ENCODE results near the gene RER1.

RER1 gene

GRCh38 chr1:2391041-2391930 is at the start of gene RER1, which contains the start of gene MORN1:
Gene RER1, plus strand, starts transcription at chr1:2391841. Its CDS starts 3,950 bp downstream, at chr1:2395791.
Gene MORN1, minus strand, starts transcription at chr1:2391554. Its CDS starts 21 bp downstream, at chr1:2391533.
- H3K36me3 Mint-ChIP-seq (ENCODE audit: insufficient read depth), result peaks cover 25% of the 10 kb centered on the region
- ATAC-seq (replicated peaks; ENCODE audit: extremely low read depth, poor library complexity, severe bottlenecking) (peak; percentile 98), DNase-seq (ENCODE audit: low spot score in 2 of 2) (peak; percentile 95 to 98)
- peaks cover 31% of the 10 kb centered on the region for H3K4me1 Mint-ChIP-seq
- H3K27ac Mint-ChIP-seq (ENCODE audit: low read depth), result peak within 1 kb of the TSS; percentile 92
- no peaks in the 10 kb centered on the region for H3K9me3 Mint-ChIP-seq
- H3K4me3 Mint-ChIP-seq, result peak within 1 kb of the TSS; percentile 85
- no peaks in the 10 kb centered on the region for H3K27me3 Mint-ChIP-seq

GRCh38 chr1:2342384-2343022 is 49.1 kb upstream of the RER1 start:
- no peak overlapping the region for H3K27ac Mint-ChIP-seq (ENCODE audit: low read depth)
- no peak overlapping the region for H3K4me3 Mint-ChIP-seq
- no peaks in the 10 kb centered on the region for H3K4me1 Mint-ChIP-seq
- no peaks in the 10 kb centered on the region for H3K9me3 Mint-ChIP-seq
- no peak for ATAC-seq (replicated peaks; ENCODE audit: extremely low read depth, poor library complexity, severe bottlenecking)
- no peak for DNase-seq (ENCODE audit: low spot score in 2 of 2)
- no peaks in the 10 kb centered on the region for H3K27me3 Mint-ChIP-seq
- H3K36me3 Mint-ChIP-seq (ENCODE audit: insufficient read depth), result no peaks in the 10 kb centered on the region

GRCh38 chr1:2343023-2343935 is 48.4 kb upstream of the RER1 start:
- DNase-seq (ENCODE audit: low spot score in 2 of 2) (no peak), ATAC-seq (replicated peaks; ENCODE audit: extremely low read depth, poor library complexity, severe bottlenecking) (no peak)
- Mint-ChIP-seq H3K9me3 (no peaks in the 10 kb centered on the region), H3K4me1 (no peaks in the 10 kb centered on the region), H3K4me3 (no peak overlapping the region), H3K27me3 (no peaks in the 10 kb centered on the region), H3K27ac (ENCODE audit: low read depth) (no peak overlapping the region), H3K36me3 (ENCODE audit: insufficient read depth) (no peaks in the 10 kb centered on the region)

- Mint-ChIP-seq H3K36me3 (ENCODE audit: insufficient read depth) (no peaks in the 10 kb centered on the region), H3K27me3 (no peaks in the 10 kb centered on the region), H3K27ac (ENCODE audit: low read depth) (no peak overlapping the region), H3K4me1 (no peaks in the 10 kb centered on the region), H3K4me3 (no peak overlapping the region), H3K9me3 (no peaks in the 10 kb centered on the region)
- DNase-seq (ENCODE audit: low spot score in 2 of 2) (no peak), ATAC-seq (replicated peaks; ENCODE audit: extremely low read depth, poor library complexity, severe bottlenecking) (no peak)
These were observed 47.4 kb upstream of the RER1 start for GRCh38 chr1:2344121-2344681.

- Mint-ChIP-seq H3K27me3 (no peaks in the 10 kb centered on the region), H3K4me1 (no peaks in the 10 kb centered on the region), H3K36me3 (ENCODE audit: insufficient read depth) (no peaks in the 10 kb centered on the region), H3K4me3 (no peak overlapping the region), H3K9me3 (no peaks in the 10 kb centered on the region), H3K27ac (ENCODE audit: low read depth) (no peak overlapping the region)
- DNase-seq (ENCODE audit: low spot score in 2 of 2) (no peak), ATAC-seq (replicated peaks; ENCODE audit: extremely low read depth, poor library complexity, severe bottlenecking) (no peak)
These were observed 46.8 kb upstream of the RER1 start for GRCh38 chr1:2344744-2345296.

GRCh38 chr1:2345297-2346075 is 46.2 kb upstream of the RER1 start:
- H3K36me3 Mint-ChIP-seq (ENCODE audit: insufficient read depth), result no peaks in the 10 kb centered on the region
- H3K27me3 Mint-ChIP-seq, result no peaks in the 10 kb centered on the region
- no peaks in the 10 kb centered on the region for H3K4me1 Mint-ChIP-seq
- H3K27ac Mint-ChIP-seq (ENCODE audit: low read depth), result no peak overlapping the region
- DNase-seq (ENCODE audit: low spot score in 2 of 2) (no peak), ATAC-seq (replicated peaks; ENCODE audit: extremely low read depth, poor library complexity, severe bottlenecking) (no peak)
- no peak overlapping the region for H3K4me3 Mint-ChIP-seq
- no peaks in the 10 kb centered on the region for H3K9me3 Mint-ChIP-seq

- Mint-ChIP-seq H3K27ac (ENCODE audit: low read depth) (no peak overlapping the region), H3K27me3 (no peaks in the 10 kb centered on the region), H3K4me3 (no peak overlapping the region), H3K4me1 (no peaks in the 10 kb centered on the region), H3K36me3 (ENCODE audit: insufficient read depth) (no peaks in the 10 kb centered on the region), H3K9me3 (no peaks in the 10 kb centered on the region)
- DNase-seq (ENCODE audit: low spot score in 2 of 2) (no peak), ATAC-seq (replicated peaks; ENCODE audit: extremely low read depth, poor library complexity, severe bottlenecking) (no peak)
These were observed 44.8 kb upstream of the RER1 start for GRCh38 chr1:2346691-2347408.

GRCh38 chr1:2347409-2347785 is 44.2 kb upstream of the RER1 start:
- no peak overlapping the region for H3K4me3 Mint-ChIP-seq
- no peaks in the 10 kb centered on the region for H3K36me3 Mint-ChIP-seq (ENCODE audit: insufficient read depth)
- no peaks in the 10 kb centered on the region for H3K27me3 Mint-ChIP-seq
- no peak overlapping the region for H3K27ac Mint-ChIP-seq (ENCODE audit: low read depth)
- H3K9me3 Mint-ChIP-seq, result no peaks in the 10 kb centered on the region
- no peak for DNase-seq (ENCODE audit: low spot score in 2 of 2)
- ATAC-seq (replicated peaks; ENCODE audit: extremely low read depth, poor library complexity, severe bottlenecking), result no peak
- no peaks in the 10 kb centered on the region for H3K4me1 Mint-ChIP-seq

- H3K27me3 Mint-ChIP-seq, result no peaks in the 10 kb centered on the region
- no peaks in the 10 kb centered on the region for H3K4me1 Mint-ChIP-seq
- no peak overlapping the region for H3K4me3 Mint-ChIP-seq
- H3K36me3 Mint-ChIP-seq (ENCODE audit: insufficient read depth), result no peaks in the 10 kb centered on the region
- DNase-seq (ENCODE audit: low spot score in 2 of 2), result no peak
- no peak for ATAC-seq (replicated peaks; ENCODE audit: extremely low read depth, poor library complexity, severe bottlenecking)
- no peaks in the 10 kb centered on the region for H3K9me3 Mint-ChIP-seq
- no peak overlapping the region for H3K27ac Mint-ChIP-seq (ENCODE audit: low read depth)
These were observed 43.7 kb upstream of the RER1 start for GRCh38 chr1:2347896-2348295.

- no peaks in the 10 kb centered on the region for H3K9me3 Mint-ChIP-seq
- no peak overlapping the region for H3K4me3 Mint-ChIP-seq
- ATAC-seq (replicated peaks; ENCODE audit: extremely low read depth, poor library complexity, severe bottlenecking) (no peak), DNase-seq (ENCODE audit: low spot score in 2 of 2) (no peak)
- no peaks in the 10 kb centered on the region for H3K4me1 Mint-ChIP-seq
- no peak overlapping the region for H3K27ac Mint-ChIP-seq (ENCODE audit: low read depth)
- no peaks in the 10 kb centered on the region for H3K27me3 Mint-ChIP-seq
- H3K36me3 Mint-ChIP-seq (ENCODE audit: insufficient read depth), result no peaks in the 10 kb centered on the region
These were observed 43.0 kb upstream of the RER1 start for GRCh38 chr1:2348346-2349325.

All from central memory CD8-positive, alpha-beta T cell (primary cell).